ENCODE results near the gene SLC6A11.

Gene SLC6A11

GRCh38 chr3:10973046-10973595 lies 157.1 kb downstream of the SLC6A11 start:
- DNase-seq (ENCODE audit: low read depth, low spot score), result no peak
- no peak for TF ChIP-seq CTCF (IDR thresholded peaks at IDR 0.05; ENCODE audit: low read depth, low read length)
- H3K4me3 ChIP-seq (ENCODE audit: low read depth, low read length), result no peak overlapping the region
- in situ Hi-C loops (cut with HindIII; ENCODE audit: low sequenced_read_pairs), result no loop called here

- TF ChIP-seq CTCF (IDR thresholded peaks at IDR 0.05; ENCODE audit: low read depth, low read length), result no peak
- DNase-seq (ENCODE audit: low read depth, low spot score), result no peak
- in situ Hi-C loops (cut with HindIII; ENCODE audit: low sequenced_read_pairs), result no loop called here
- H3K4me3 ChIP-seq (ENCODE audit: low read depth, low read length), result no peak overlapping the region
These were observed 158.1 kb downstream of the SLC6A11 start for GRCh38 chr3:10974131-10974530.

GRCh38 chr3:10974746-10975375 lies 158.8 kb downstream of the SLC6A11 start:
- no peak for DNase-seq (ENCODE audit: low read depth, low spot score)
- TF ChIP-seq CTCF (IDR thresholded peaks at IDR 0.05; ENCODE audit: low read depth, low read length), result no peak
- no peak overlapping the region for H3K4me3 ChIP-seq (ENCODE audit: low read depth, low read length)
- in situ Hi-C loops (cut with HindIII; ENCODE audit: low sequenced_read_pairs), result no loop called here

- no peak for DNase-seq (ENCODE audit: low read depth, low spot score)
- in situ Hi-C loops (cut with HindIII; ENCODE audit: low sequenced_read_pairs), result no loop called here
- TF ChIP-seq CTCF (IDR thresholded peaks at IDR 0.05; ENCODE audit: low read depth, low read length), result no peak
- no peak overlapping the region for H3K4me3 ChIP-seq (ENCODE audit: low read depth, low read length)
These were observed 159.7 kb downstream of the SLC6A11 start for GRCh38 chr3:10975695-10976234.

GRCh38 chr3:10976770-10977169 lies 160.7 kb downstream of the SLC6A11 start:
- no peak for TF ChIP-seq CTCF (IDR thresholded peaks at IDR 0.05; ENCODE audit: low read depth, low read length)
- DNase-seq (ENCODE audit: low read depth, low spot score), result no peak
- no peak overlapping the region for H3K4me3 ChIP-seq (ENCODE audit: low read depth, low read length)
- in situ Hi-C loops (cut with HindIII; ENCODE audit: low sequenced_read_pairs), result no loop called here

- DNase-seq (ENCODE audit: low read depth, low spot score), result peak; percentile 67
- TF ChIP-seq CTCF (IDR thresholded peaks at IDR 0.05; ENCODE audit: low read depth, low read length), result no peak
- in situ Hi-C loops (cut with HindIII; ENCODE audit: low sequenced_read_pairs), result no loop called here
- no peak overlapping the region for H3K4me3 ChIP-seq (ENCODE audit: low read depth, low read length)
These were observed 162.0 kb downstream of the SLC6A11 start for GRCh38 chr3:10977892-10978510.

Data from astrocyte of the spinal cord (primary cell).